HEK293 (cell line): Measurements from ENCODE around the gene APOA5.

ENCODE experiments used
- HOXD13 ChIP-seq: sonication (generic); formaldehyde crosslinking; IDR thresholded peaks from 2 replicates; pipeline ENCODE4 v1.8.0; 2022; ENCODE audit warnings: missing genetic modification reagents, borderline replicate concordance
- INSM2 ChIP-seq: fragments of 450-650 bp; formaldehyde crosslinking; IDR thresholded peaks from 2 replicates; pipeline ENCODE4 v1.5.1; 2016; ENCODE audit warnings: missing biosample characterization, missing genetic modification characterization
- RBAK ChIP-seq: fragments of 450-650 bp; formaldehyde crosslinking; IDR thresholded peaks from 2 replicates; pipeline ENCODE4 v1.5.1; 2016; ENCODE audit warnings: missing biosample characterization, missing genetic modification characterization
- ZBTB17 ChIP-seq: fragments of 450-650 bp; formaldehyde crosslinking; IDR thresholded peaks from 2 replicates; pipeline ENCODE4 v1.5.1; 2016; ENCODE audit warnings: missing biosample characterization, missing genetic modification characterization
- ZEB2 ChIP-seq: fragments of 450-650 bp; formaldehyde crosslinking; IDR thresholded peaks from 2 replicates; pipeline ENCODE4 v1.5.1; 2016; ENCODE audit warnings: missing biosample characterization, missing genetic modification characterization
- ZFP3 ChIP-seq: fragments of 450-650 bp; formaldehyde crosslinking; IDR thresholded peaks from 2 replicates; pipeline ENCODE4 v1.5.1; 2016; ENCODE audit warnings: low read depth, missing biosample characterization, missing genetic modification characterization
- ZFP41 ChIP-seq: fragments of 450-650 bp; formaldehyde crosslinking; IDR thresholded peaks from 2 replicates; pipeline ENCODE4 v1.5.1; 2016; ENCODE audit warnings: missing biosample characterization, missing genetic modification characterization, borderline replicate concordance
- ZNF112 ChIP-seq: fragments of 450-650 bp; formaldehyde crosslinking; IDR thresholded peaks from 2 replicates; pipeline ENCODE4 v1.5.0; 2017; ENCODE audit warnings: missing biosample characterization, missing genetic modification characterization
- ZNF18 ChIP-seq: fragments of 450-650 bp; formaldehyde crosslinking; IDR thresholded peaks from 2 replicates; pipeline ENCODE4 v1.5.1; 2016; ENCODE audit warnings: missing biosample characterization, missing genetic modification characterization
- ZNF184 ChIP-seq: fragments of 450-650 bp; IDR thresholded peaks from 2 replicates; pipeline ENCODE4 v1.5.1; 2018; ENCODE audit warnings: missing biosample characterization, mild to moderate bottlenecking, missing genetic modification characterization
- ZNF214 ChIP-seq: fragments of 450-650 bp; formaldehyde crosslinking; IDR thresholded peaks from 2 replicates; pipeline ENCODE4 v1.5.1; 2017; ENCODE audit warnings: missing biosample characterization, mild to moderate bottlenecking, missing genetic modification characterization, borderline replicate concordance
- ZNF24 ChIP-seq: fragments of 450-650 bp; formaldehyde crosslinking; IDR thresholded peaks from 2 replicates; pipeline ENCODE4 v1.5.1; 2016; ENCODE audit warnings: missing biosample characterization, missing genetic modification characterization
- ZNF362 ChIP-seq: fragments of 450-650 bp; formaldehyde crosslinking; IDR thresholded peaks from 2 replicates; pipeline ENCODE4 v1.5.1; 2016; ENCODE audit warnings: missing biosample characterization, missing genetic modification characterization
- ZNF366 ChIP-seq: fragments of 450-650 bp; formaldehyde crosslinking; conservative IDR thresholded peaks from 2 replicates; pipeline ENCODE4 v1.5.1; 2016; ENCODE audit warnings: missing biosample characterization, missing genetic modification characterization
- ZNF416 ChIP-seq: fragments of 450-650 bp; formaldehyde crosslinking; IDR thresholded peaks from 2 replicates; pipeline ENCODE4 v1.5.1; 2016; ENCODE audit warnings: missing biosample characterization, missing genetic modification characterization
- ZNF426 ChIP-seq: fragments of 450-650 bp; formaldehyde crosslinking; IDR thresholded peaks from 2 replicates; pipeline ENCODE4 v1.5.1; 2017; ENCODE audit warnings: missing biosample characterization, missing genetic modification characterization, mild to moderate bottlenecking, inconsistent platforms, moderate library complexity
- ZNF449 ChIP-seq: fragments of 450-650 bp; formaldehyde crosslinking; IDR thresholded peaks from 2 replicates; pipeline ENCODE4 v1.5.1; 2017; ENCODE audit warnings: missing biosample characterization, mild to moderate bottlenecking, missing genetic modification characterization, moderate library complexity
- ZNF488 ChIP-seq: fragments of 450-650 bp; formaldehyde crosslinking; IDR thresholded peaks from 2 replicates; pipeline ENCODE4 v1.5.1; 2016; ENCODE audit warnings: missing biosample characterization, missing genetic modification characterization
- ZNF510 ChIP-seq: fragments of 450-650 bp; formaldehyde crosslinking; IDR thresholded peaks from 2 replicates; pipeline ENCODE4 v1.5.1; 2018; ENCODE audit warnings: mild to moderate bottlenecking, missing genetic modification characterization, missing biosample characterization; ENCODE audit not compliant: insufficient replicate concordance
- ZNF560 ChIP-seq: fragments of 450-650 bp; formaldehyde crosslinking; IDR thresholded peaks from 2 replicates; pipeline ENCODE4 v1.5.1; 2017; ENCODE audit warnings: missing biosample characterization, missing genetic modification characterization, borderline replicate concordance
- ZNF626 ChIP-seq: fragments of 450-650 bp; sonication (Bioruptor Pico); formaldehyde crosslinking; IDR thresholded peaks from 2 replicates; pipeline ENCODE4 v1.5.1; 2018; ENCODE audit warnings: missing biosample characterization, missing genetic modification characterization, inconsistent platforms
- ZNF639 ChIP-seq: fragments of 450-650 bp; formaldehyde crosslinking; IDR thresholded peaks from 2 replicates; pipeline ENCODE4 v1.5.1; 2016; ENCODE audit warnings: missing biosample characterization, missing genetic modification characterization
- ZNF660 ChIP-seq: fragments of 450-650 bp; IDR thresholded peaks from 2 replicates; pipeline ENCODE4 v1.5.1; 2018; ENCODE audit warnings: missing biosample characterization, mild to moderate bottlenecking, missing genetic modification characterization
- ZNF692 ChIP-seq: fragments of 450-650 bp; formaldehyde crosslinking; IDR thresholded peaks from 2 replicates; pipeline ENCODE4 v1.5.1; 2016; ENCODE audit warnings: missing biosample characterization, missing genetic modification characterization
- ZNF791 ChIP-seq: fragments of 450-650 bp; formaldehyde crosslinking; IDR thresholded peaks from 2 replicates; pipeline ENCODE4 v1.5.1; 2016; ENCODE audit warnings: missing biosample characterization, missing genetic modification characterization
- ZNF792 ChIP-seq: fragments of 450-650 bp; formaldehyde crosslinking; IDR thresholded peaks from 2 replicates; pipeline ENCODE4 v1.5.1; 2016; ENCODE audit warnings: missing biosample characterization, missing genetic modification characterization
- ZSCAN18 ChIP-seq: fragments of 450-650 bp; formaldehyde crosslinking; IDR thresholded peaks from 2 replicates; pipeline ENCODE4 v1.5.1; 2016; ENCODE audit warnings: missing biosample characterization, missing genetic modification characterization

The APOA5 gene

GRCh38 chr11:116787786-116788486 is 3.7 kb downstream of the APOA5 start, which contains the start of gene ZPR1 (continued):
- TF ChIP-seq INSM2 (tag by site-specific recombination) (no peak), ZNF792 (tag by site-specific recombination) (no peak), ZNF362 (tag by site-specific recombination) (peak; percentile 72; the same call in 1 of the 2 replicates), ZNF214 (tag by site-specific recombination) (no peak), ZFP3 (tag by site-specific recombination) (no peak), ZNF24 (tag by site-specific recombination) (no peak), ZSCAN18 (tag by site-specific recombination) (no peak), ZNF488 (tag by site-specific recombination) (no peak), RBAK (tag by site-specific recombination) (no peak), ZEB2 (tag by site-specific recombination) (no peak), ZNF510 (tag by site-specific recombination) (no peak), HOXD13 (CRISPR knock-in tag) (no peak), ZNF112 (tag by site-specific recombination) (no peak), ZNF449 (tag by site-specific recombination) (no peak), ZNF639 (no peak), ZFP41 (tag by site-specific recombination) (no peak), ZNF560 (tag by site-specific recombination) (no peak), ZNF184 (no peak), ZNF416 (tag by site-specific recombination) (no peak), ZNF366 (tag by site-specific recombination) (no peak), ZNF660 (tag by site-specific recombination) (no peak), ZNF692 (tag by site-specific recombination) (peak; percentile 36; the same call in 1 of the 2 replicates), ZNF18 (tag by site-specific recombination) (no peak), ZNF426 (tag by site-specific recombination) (no peak), ZNF791 (no peak), ZBTB17 (no peak), ZNF626 (no peak)
